Measurements from ENCODE around the gene CD200R1L.

The CD200R1L gene

GRCh38 chr3:112815981-112816380, 30.7 kb downstream of the CD200R1L start:
- Histone ChIP-seq H3K9me3 (ENCODE audit: low read length) (no peaks in the 10 kb centered on the region), H3K4me2 (ENCODE audit: low read length) (no peak overlapping the region), H2AFZ (ENCODE audit: low read length) (no peak overlapping the region), H3K79me2 (ENCODE audit: insufficient read depth, low read length) (no peaks in the 10 kb centered on the region), H3F3A (ENCODE audit: insufficient read depth, low read length) (no peaks in the 10 kb centered on the region), H3K27ac (ENCODE audit: low read depth, low read length, poor library complexity, severe bottlenecking) (no peak overlapping the region), H3K4me3 (ENCODE audit: low read depth, low read length, poor library complexity, severe bottlenecking) (no peak overlapping the region), H3K9ac (ENCODE audit: low read length) (no peak overlapping the region), H3K4me1 (ENCODE audit: insufficient read depth, low read length, severe bottlenecking) (peaks cover 11% of the 10 kb centered on the region), H3K9me2 (ENCODE audit: low read depth, low read length) (no peaks in the 10 kb centered on the region), H3K27me3 (ENCODE audit: insufficient read depth, low read length) (no peaks in the 10 kb centered on the region), H4K20me1 (ENCODE audit: insufficient read depth, low read length) (no peaks in the 10 kb centered on the region), H3K36me3 (ENCODE audit: insufficient read depth, low read length) (no peaks in the 10 kb centered on the region)
- TF ChIP-seq EZH2 (IDR thresholded peaks at IDR 0.05; ENCODE audit: borderline replicate concordance, low read length) (no peak), CTCF (IDR thresholded peaks at IDR 0.05; ENCODE audit: low read length) (no peak)

GRCh38 chr3:112814266-112814665, 32.4 kb downstream of the CD200R1L start:
- Histone ChIP-seq H3K9ac (ENCODE audit: low read length) (no peak overlapping the region), H3K79me2 (ENCODE audit: insufficient read depth, low read length) (no peaks in the 10 kb centered on the region), H3K36me3 (ENCODE audit: insufficient read depth, low read length) (no peaks in the 10 kb centered on the region), H2AFZ (ENCODE audit: low read length) (no peak overlapping the region), H3K27me3 (ENCODE audit: insufficient read depth, low read length) (no peaks in the 10 kb centered on the region), H3K27ac (ENCODE audit: low read depth, low read length, poor library complexity, severe bottlenecking) (no peak overlapping the region), H3K4me2 (ENCODE audit: low read length) (no peak overlapping the region), H3K4me1 (ENCODE audit: insufficient read depth, low read length, severe bottlenecking) (peaks cover 11% of the 10 kb centered on the region), H3F3A (ENCODE audit: insufficient read depth, low read length) (no peaks in the 10 kb centered on the region), H4K20me1 (ENCODE audit: insufficient read depth, low read length) (no peaks in the 10 kb centered on the region), H3K9me2 (ENCODE audit: low read depth, low read length) (no peaks in the 10 kb centered on the region), H3K4me3 (ENCODE audit: low read depth, low read length, poor library complexity, severe bottlenecking) (no peak overlapping the region), H3K9me3 (ENCODE audit: low read length) (no peaks in the 10 kb centered on the region)
- TF ChIP-seq EZH2 (IDR thresholded peaks at IDR 0.05; ENCODE audit: borderline replicate concordance, low read length), result no peak
- TF ChIP-seq CTCF (IDR thresholded peaks at IDR 0.05; ENCODE audit: low read length), result peak; percentile 35; the same call in 1 of the 2 replicates

- Histone ChIP-seq H4K20me1 (ENCODE audit: insufficient read depth, low read length) (no peaks in the 10 kb centered on the region), H3K79me2 (ENCODE audit: insufficient read depth, low read length) (no peaks in the 10 kb centered on the region), H3F3A (ENCODE audit: insufficient read depth, low read length) (no peaks in the 10 kb centered on the region), H3K27ac (ENCODE audit: low read depth, low read length, poor library complexity, severe bottlenecking) (no peak overlapping the region), H3K9me3 (ENCODE audit: low read length) (no peaks in the 10 kb centered on the region), H3K9me2 (ENCODE audit: low read depth, low read length) (no peaks in the 10 kb centered on the region), H3K27me3 (ENCODE audit: insufficient read depth, low read length) (no peaks in the 10 kb centered on the region), H3K4me2 (ENCODE audit: low read length) (no peak overlapping the region), H3K4me1 (ENCODE audit: insufficient read depth, low read length, severe bottlenecking) (peaks cover 11% of the 10 kb centered on the region), H3K9ac (ENCODE audit: low read length) (no peak overlapping the region), H3K36me3 (ENCODE audit: insufficient read depth, low read length) (no peaks in the 10 kb centered on the region), H2AFZ (ENCODE audit: low read length) (no peak overlapping the region), H3K4me3 (ENCODE audit: low read depth, low read length, poor library complexity, severe bottlenecking) (no peak overlapping the region)
- TF ChIP-seq CTCF (IDR thresholded peaks at IDR 0.05; ENCODE audit: low read length) (no peak), EZH2 (IDR thresholded peaks at IDR 0.05; ENCODE audit: borderline replicate concordance, low read length) (no peak)
Measured at GRCh38 chr3:112813723-112814171, 32.9 kb downstream of the CD200R1L start.

Measured in OCI-LY1 (cell line).